GM15510 (cell line): Measurements from ENCODE around the gene ATXN7L3.

Source experiments
- POLR2A ChIP-seq: IDR thresholded peaks from 3 replicates; pipeline ENCODE4 v1.6.1; 2011; ENCODE audit warnings: borderline replicate concordance; ENCODE audit not compliant: insufficient read length; ENCODE audit errors: extremely low read depth

The ATXN7L3 gene

DNA sequence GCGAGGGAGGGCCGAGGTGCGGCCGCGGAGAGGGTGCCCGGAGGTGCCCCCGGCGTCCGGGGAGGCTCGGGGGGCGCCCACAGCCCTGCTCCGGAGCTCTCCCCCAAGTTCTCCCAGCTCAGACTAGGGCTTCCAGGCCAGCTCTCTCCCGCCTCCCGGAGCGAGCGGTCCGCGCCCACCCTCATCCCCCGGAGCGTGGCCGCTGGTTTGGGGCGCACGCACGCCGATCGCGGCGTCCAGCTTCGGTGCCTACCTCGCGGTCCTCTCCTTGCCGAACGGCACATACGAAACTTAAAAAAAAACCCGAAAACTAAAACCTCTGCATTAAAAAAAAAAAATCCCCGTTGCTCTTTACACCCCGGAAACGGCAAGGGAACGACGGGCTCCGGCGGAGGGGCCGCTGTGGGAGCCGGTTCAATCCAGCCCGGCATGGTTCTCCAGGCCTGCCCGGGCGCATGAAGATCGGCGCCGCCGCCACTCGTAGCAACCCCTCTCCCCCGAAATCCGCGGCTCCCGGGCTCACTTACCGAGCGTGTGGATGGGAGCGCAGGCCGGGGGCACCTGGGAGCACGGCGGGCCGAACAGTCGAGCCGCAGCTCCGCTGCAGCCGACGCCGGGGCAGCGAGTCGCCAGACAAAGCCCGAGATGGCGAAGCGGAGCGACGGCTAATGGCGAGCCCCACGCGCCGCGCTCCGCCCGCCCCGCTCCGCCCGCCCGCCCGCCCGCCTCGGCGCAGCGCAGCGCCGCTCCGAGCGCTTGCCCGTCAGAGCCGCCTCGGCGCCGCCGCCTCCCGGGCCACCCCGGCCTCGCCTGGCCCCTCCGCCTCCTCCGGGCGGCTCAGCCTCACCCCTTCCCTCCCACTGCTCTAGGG, 20.8 kb upstream of the ATXN7L3 start:
- TF ChIP-seq POLR2A = peak; percentile 37

DNA sequence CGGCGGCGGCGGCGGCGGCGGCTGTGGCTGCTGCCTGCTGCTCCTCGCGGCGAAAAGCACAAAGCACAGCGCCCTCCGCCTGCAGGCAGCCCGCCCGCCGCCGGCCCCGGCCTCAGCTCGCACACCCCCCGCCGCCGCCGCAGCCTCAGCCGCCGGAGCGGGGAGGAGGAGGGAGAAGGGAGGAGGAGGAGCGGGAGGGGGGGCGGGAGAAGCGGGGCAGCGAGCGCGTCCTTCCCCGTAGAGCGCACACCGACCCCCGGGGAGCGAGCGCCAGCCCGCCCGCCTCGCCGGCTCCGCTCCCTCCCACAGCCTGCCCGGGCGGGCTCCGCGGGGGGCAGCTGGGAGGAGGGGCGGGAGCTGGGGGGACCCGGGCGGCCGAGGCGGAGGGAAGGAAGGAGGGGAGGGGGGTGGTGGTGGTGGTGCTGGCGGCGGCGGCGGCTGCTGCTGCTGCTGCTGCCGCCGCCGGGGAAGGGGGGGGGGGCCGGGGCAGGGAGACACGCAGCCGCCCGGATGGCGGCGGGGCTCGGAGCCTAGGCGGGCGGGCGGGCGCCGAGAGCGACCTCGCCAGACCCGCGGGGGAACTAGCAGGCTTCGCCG, 20.0 kb upstream of the ATXN7L3 start, which contains the start of gene UBTF:
Gene UBTF, minus strand, starts transcription at position 60 of the 597 bp plus-strand sequence. CDS start 1,446 bp downstream, outside the sequence.
- peak; percentile 38 for TF ChIP-seq POLR2A

DNA sequence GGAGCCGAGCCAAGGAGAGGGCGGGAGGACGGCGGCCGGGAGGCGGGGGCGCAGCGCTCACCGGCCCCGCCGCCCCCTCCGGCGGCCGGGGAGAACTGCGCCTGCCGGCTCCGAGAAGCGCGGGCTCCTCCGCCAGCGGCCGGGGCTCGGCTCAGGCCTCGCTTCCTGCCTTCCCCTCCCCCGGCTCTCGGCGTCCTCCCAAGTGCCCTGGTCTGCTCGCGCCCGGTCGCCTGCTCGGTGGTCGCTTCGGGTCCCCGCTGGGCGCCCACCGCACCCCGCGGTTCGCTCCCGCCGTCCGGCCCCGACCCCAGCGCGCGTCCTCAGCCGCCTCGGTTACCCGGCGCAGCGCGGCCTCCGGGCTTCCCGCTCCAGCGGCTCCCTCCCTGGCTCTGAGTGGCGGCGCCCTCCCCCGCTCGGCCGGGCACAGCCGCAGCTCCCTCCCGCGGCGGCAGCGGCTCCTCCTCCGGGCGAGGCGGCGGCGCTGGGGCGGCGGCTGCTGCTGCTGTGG, 19.5 kb upstream of the ATXN7L3 start:
- no peak for TF ChIP-seq POLR2A

DNA sequence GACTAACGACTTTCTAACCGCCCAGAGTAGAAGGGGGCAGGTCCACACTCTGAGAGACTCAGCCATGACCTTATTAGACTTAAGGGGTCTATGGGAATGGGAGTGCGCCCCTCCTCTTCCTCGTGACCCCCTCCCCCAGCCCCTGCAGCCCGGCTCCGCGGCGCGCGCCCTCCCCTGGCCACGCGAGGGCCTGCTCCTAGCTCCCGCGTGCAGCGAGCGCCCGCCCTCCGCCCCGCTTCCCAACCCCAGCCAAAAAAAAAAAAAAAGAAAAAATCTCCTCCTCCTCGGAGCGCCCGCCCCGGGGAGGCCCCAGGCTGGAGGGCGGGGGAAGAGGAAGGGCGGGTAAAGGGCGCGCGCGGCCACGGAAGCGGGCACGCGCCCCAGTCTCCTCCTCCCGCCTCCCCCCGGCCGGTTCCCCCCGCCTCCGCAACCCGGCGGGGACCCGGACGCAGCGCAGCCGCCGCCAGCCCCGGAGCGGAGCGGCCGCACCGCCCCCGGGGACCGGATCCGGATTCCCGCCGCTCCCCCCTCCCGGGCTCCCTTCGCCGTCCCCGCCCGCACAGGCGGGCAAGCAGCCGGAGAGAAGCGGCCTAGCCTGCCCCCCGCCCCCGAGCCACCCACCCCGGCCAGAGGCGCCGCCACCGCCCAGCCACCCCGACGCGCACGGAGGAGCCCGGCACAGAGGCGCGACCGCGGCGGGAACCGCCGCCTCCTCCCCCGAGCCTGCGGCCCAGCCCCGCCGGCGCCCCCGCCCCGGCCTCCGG, 18.8 kb upstream of the ATXN7L3 start:
- peak; percentile 69 for TF ChIP-seq POLR2A

DNA sequence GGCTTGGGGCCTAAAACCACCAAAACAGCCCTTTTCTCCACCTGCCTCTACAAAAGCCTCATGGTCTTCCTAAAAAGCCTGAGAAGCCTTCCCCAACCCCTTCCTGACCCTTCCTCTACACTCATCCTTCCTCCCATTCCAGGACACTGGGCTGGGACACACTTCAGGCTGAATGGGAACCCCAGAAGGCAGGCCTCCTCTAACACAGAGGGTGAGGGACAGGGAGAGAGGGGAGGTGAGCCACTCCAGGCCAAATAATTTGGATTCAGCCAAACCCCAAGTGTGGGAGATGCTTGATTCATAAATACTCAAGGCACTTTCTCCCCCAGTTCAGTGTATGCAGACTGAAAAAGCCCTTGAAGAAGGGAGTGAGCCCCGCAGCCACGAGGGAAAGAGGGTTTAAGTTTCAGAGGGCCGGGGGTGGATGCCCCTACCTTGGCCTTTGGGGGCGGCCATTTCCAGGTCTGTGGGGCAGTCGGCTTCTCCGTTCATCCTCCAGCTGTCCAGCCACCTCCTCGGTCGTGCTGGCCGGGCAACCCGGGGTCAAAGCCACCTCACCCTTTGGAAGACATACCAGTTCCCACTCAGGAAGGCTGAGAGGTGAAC, 18.2 kb upstream of the ATXN7L3 start:
- no peak for TF ChIP-seq POLR2A

DNA sequence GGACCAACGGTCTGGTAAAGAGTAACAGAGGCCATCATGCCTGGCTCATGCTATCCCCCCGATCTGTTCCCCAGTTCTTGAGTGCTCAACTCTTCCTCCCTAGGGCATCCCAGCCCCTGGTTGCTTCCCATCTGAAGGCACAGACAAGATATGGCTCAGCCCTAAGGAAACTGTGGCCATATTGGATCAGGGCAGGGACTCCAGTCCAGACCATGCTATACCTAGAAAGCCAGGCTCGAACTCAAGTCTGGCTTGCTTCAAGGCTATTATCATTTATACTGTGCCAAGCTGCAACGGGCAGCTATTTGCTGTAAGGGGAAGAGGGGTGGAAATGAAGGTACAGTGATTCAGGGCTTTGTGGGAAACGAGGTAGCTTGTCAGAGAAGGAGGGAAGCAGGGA, 17.0 kb upstream of the ATXN7L3 start:
- no peak for TF ChIP-seq POLR2A

DNA sequence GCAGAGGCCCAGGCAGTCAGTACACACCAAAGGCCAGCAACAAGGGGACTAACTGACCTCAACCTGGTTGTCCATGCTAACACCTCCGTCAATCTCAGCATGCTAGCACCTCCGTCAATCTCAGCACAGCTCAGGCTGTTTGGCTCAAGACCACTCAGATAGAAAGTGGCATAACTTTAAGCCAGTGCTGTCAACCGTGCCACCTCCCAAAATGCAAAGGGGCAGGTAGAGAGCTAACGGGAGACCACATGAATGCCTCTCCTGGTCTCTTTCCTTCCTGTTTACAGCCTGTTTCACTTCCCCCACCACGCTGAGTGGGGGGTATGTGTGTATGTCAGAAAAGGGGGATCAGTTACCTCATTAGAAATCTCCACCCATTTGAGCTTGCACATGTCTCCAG, 16.5 kb upstream of the ATXN7L3 start:
- TF ChIP-seq POLR2A = peak; percentile 36

DNA sequence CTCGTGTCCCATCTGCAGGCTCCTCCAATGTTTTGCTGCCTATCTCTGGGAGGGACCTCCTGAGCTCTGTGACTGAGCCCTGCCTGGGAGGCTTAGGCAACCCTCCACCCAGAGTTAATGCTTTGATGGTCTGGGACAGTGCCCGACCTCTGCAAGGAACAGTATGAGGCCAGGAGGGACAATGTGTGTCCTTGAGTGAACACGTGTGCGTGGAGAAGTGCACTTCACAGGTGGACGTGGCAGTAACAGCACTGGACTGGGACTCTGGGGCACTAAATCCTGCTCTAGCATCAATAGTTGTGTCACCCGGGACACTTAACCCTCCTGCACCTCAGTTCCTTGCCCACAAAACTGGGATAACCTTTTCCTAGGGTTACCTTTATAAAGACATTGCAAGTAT, 15.2 kb upstream of the ATXN7L3 start:
- TF ChIP-seq POLR2A = no peak

DNA sequence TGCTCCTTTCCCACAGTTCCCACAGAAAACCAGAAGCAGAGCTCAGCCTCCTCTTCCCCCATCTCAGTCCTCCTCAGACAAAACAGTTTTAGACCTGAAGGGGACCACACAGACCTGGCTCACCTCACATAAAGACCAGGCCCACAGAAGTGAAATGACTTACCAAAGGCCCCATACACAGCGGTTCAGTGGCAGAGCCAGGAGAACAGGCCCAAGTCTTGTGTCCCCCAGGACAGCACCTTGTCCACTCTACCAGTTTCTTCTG, 14.5 kb upstream of the ATXN7L3 start:
- TF ChIP-seq POLR2A = no peak

DNA sequence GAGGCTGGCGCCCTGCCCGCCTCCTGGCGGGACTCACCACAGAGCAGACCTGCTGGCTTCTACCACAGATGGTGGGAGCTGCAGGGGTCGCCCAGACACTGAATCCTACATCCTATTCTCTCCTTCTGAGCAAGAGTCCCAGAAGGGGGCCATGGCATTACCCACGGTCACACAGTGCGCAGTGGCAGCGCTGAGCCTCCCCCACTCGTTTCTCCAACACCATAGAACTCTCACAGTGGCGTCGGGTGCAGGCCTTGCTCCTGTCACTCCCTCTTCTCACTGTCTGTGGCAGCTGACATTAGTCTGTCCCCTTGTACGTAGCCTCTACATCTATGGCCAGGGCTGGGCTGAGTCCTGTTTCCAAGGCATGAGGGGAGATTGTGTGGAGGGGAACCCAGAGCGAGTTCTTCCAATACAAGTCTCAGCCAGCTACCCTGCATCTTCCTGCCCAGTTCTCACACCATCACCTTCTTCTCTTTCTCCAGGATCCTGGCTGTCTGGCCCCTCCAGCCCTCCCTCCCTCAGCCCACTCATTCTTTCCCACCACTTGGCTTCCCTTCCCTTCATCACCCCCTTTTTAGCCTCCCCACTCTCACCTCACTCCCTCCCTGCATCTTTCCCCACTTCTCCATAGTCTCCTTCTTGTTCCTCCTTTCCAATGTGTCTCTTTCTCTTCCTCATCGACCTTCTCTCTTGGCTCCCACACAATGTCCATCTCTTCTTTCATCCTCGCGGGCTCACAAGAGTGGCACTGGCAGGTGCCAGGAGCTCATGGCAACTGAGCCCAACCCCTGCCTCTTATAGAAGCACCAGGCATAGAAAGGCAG, 13.9 kb upstream of the ATXN7L3 start:
- peak; percentile 21 for TF ChIP-seq POLR2A

DNA sequence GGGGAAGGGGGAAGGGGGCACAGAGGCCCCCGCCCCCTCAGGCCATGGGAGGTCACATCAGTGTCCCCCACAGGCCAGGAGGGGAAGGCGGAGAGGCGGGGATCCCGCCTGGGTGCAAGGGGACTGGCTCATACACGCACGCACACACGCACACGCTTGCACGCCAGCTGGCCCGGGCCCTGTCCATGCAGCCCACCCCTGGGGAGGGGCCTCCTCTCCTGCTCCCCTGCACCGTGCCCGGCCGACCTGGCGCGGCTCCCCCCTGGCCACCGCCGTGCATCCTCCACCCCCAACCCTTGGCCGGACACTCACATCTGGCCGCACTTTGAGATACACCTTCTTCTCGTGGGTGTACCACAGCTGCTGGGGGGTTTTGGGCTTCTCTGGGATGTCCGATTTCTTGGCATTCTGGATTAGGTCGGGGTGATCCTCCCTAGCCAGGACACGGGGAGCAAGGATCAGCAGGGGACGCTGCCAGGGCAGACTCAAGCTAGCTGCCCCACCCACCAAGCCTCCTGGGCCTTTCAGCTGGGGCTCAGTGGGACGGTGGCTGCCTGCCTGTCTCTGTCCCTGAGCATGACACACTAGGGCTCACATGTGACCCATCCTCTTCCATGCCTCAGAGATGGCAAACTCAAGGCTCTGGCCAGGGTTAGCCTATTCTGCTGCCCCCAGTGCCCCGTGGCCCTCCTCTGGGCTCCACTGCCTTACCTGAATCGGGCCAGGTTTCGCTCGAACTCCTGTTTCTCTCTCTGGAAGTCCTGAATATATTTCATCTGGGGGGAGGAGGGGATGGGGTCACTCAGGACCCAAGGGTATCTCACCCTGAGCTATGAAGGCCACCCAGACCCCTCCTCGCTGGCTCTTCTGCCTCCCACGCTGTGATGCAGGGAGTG, 13.1 kb upstream of the ATXN7L3 start:
- peak; percentile 20 for TF ChIP-seq POLR2A

DNA sequence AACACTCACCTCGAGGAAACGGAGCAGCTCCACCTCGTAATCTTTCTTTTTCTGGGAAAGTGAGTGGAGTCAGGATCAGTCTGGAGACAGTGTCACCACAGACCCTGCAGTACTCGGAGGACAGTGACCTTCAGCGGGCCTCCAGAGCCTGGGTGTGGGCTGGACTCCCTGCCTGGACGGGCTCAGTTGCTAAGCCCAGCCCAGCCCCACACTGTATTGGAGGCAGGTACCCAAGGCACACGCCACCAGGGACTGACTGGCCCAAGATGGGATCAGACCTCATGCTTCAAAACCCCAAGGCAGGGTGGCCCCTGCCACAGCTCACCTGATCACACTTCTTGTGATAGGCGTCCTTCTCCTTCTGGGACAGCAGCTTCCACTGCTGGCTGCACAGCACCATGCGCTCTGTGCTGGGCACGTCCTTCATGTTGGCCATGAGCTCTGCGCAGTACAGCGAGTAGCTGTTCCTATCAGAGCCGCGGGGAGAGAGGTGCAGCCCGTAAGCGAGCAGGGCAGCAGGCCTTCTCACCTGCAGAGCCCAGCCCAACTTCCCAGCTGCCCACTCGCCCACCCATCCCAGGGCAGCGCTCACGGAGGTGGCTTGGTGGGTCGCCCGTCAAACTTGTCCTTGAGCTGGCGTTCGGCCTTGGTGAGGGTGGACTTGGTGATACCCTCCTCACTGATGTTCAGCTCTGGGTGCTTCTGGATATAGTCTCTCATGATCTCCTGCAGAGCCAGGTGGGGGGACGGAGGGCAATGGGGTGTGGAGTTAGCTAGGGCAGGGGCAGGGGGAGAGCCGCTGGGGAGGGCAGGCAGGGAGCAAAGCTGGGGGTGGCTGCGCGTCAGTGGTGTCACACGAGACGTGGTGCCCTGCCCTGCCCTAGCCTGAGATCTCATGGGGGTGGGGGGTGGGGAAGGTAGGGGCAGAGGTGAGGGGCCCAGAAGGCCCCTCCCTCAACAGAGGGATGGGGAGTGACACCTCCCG, 11.9 kb upstream of the ATXN7L3 start:
- peak; percentile 25 for TF ChIP-seq POLR2A
